ENCODE data around the gene CD22.

GRCh38 chr19:35347930-35348298 lies 18.9 kb downstream of the CD22 start:
- no peak for TF ChIP-seq ZNF3 (CRISPR knock-in tag; IDR thresholded peaks at IDR 0.05)
- no peak for TF ChIP-seq CTCF (CRISPR knock-in tag; IDR thresholded peaks at IDR 0.05)
- no peak for TF ChIP-seq SNRNP70 (IDR thresholded peaks at IDR 0.05; ENCODE audit: low read depth, low read length)
- no peak for TF ChIP-seq RAD21 (CRISPR knock-in tag; IDR thresholded peaks at IDR 0.05)
- no peak for TF ChIP-seq ZBTB49 (CRISPR knock-in tag; IDR thresholded peaks at IDR 0.05; ENCODE audit: borderline replicate concordance)
- no peak for TF ChIP-seq HMG20B (CRISPR knock-in tag; conservative IDR thresholded peaks at IDR 0.05)
- no peak for TF ChIP-seq JUND (CRISPR knock-in tag; IDR thresholded peaks at IDR 0.05)
- no peak for TF ChIP-seq EZH2 (conservative IDR thresholded peaks at IDR 0.05; ENCODE audit: low read depth, low read length)
- TF ChIP-seq NR2C2 (CRISPR knock-in tag; IDR thresholded peaks at IDR 0.05; ENCODE audit: borderline replicate concordance) = no peak

Measured in HepG2 (cell line).